Activated CD8-positive, alpha-beta memory T cell treated with anti-CD3 and anti-CD28 coated beads, Interleukin-2, amount 50 U/mL, for 4 hours (primary cell): ENCODE measurements around the gene SMIM22.

ENCODE experiments used
- DNase-seq: peaks from one replicate; pipeline ENCODE4 v3.0.0-alpha.2; 2020

The SMIM22 gene

GRCh38 chr16:4797805-4798252, 2.7 kb downstream of the SMIM22 start:
- DNase-seq: no peak

DNA sequence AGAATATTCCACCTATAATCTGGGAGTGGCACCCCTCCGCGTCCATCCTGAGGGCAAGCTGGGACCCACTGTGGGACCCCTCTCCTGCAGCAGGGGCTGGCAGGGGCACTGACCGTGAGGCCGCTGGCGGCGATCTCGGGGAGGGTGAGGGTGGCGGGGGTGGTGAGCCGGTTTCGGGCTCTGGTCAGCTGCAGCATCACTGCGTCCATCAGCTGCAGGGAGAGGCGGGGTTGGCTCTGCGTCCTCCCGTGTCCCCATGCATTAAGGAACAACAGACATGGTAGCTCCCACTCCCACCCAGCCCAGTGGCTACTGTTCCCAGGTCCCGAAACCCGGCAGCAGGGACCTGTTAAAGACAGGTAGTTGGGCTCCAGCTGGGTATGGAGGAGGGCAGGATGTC, 3.3 kb downstream of the SMIM22 start:
- DNase-seq: no peak

GRCh38 chr16:4799171-4799855, 4.1 kb downstream of the SMIM22 start:
- no peak for DNase-seq

DNA sequence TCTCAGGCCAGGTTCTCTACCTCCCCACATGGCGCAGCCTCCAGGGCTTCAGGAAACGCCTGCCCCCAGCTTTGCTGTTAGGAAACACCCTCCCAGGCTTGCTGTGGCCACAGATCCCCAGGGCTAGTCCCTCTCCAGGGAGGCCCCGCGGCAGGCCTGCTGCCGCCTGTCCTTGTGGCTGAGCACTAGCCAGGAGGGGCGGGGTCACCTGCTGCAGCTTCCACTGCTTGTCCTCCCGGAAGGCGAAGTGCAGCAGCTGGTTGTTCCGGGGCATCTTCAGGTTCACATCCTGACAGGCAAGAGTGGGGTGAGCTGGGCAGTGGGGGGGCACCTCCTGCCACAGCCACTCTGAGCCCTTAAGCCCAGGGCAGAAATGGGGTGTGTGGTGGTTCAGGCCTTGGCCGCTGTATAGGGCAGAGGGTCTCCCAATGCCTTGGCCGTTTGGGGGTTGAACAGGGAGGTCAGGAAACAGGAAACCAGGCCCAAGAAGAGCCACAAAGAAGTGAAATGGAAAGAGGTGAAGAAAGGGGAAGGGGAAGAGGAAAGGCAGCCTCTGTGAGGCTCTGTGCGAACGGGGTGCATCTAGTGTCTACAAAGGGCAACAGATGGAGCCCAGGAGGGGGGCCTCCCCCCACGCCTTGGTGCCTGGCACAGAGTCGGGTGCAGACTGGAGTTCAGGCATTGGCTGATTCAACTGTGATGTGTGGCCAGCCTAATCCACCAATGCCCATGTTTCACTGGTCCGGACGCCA, 5.3 kb downstream of the SMIM22 start:
- no peak for DNase-seq

DNA sequence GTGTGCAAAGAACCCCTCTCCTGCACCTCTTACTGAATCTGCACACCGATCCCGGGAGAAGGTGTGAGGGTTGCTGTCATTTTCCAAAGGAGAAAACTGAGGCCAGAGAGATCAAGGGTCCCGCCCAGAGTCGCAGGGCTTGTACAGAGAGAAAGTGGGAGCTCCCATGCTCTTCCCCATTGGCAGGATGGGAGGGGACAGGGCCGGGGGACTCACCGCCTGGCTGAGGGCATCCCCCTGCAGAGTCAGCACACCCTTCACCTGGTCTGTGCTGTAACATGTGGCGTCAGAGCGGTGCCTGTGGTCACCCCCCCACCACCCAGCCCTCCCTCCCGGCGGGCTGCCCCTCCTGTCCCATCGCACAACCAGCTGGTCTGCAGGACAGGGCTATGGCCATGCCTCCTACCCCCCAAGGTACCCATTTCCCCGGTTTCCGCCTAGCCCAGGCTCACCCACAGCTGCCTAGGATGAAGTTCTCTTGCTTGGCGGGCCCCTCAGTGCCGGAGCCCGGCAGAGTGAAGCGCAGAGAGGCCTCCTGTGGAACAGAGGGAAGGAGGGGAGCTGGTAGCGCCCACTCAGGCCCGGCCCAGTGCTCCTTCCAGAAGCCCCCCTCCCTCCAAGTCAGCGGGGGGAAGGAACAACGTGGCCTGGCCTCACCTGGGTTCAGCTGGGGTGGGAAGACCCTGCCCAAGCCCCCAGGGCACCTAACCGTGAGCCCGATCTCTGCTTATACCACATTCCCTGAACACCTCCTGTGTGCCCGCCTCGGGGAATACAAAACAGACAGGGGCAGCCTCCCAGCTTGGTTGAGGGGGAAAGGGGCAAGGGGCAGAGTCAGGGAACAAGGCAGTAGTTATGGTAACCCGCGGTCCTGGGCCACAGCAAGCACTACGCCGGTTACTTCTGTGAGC, 6.1 kb downstream of the SMIM22 start:
- no peak for DNase-seq

DNA sequence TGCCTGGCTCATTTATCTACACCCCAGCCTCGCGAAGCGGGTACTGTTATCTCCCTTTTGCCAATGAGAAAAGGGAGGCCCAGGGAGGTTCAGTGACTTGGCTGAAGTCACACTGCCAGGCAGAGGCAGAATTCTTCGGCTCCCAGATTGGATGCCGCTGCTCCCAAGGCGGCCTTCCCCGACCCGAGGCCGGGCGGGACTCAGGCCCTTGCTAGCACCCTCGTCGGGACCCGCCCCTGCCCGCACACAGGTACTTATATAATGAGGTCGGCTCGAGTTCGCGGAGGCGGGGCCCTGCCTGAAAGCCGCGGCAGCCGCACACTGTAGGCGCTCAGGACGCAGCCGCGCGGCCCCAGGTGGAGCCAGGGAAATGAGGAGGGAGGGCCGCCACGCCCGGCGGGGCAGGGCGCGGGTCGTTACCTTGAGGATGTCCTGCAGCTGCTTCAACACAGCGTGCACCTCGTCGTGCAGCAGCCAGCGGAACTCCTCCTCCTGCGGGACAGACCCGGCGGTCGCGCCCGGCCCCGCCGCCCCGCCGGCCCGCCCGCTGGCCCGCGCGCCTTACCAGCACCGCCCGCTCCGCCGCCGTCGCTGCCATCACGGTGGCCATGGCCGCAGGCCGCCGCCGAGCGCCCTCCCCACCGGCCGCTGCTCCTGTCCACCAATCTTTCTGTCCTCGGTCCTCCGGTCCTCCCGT, 6.9 kb downstream of the SMIM22 start, which contains the start of gene ROGDI:
Gene ROGDI, minus strand, starts transcription at position 672 of the 697 bp plus-strand sequence. Its CDS starts 62 bp downstream, at position 610.
- DNase-seq: peak; percentile 73

DNA sequence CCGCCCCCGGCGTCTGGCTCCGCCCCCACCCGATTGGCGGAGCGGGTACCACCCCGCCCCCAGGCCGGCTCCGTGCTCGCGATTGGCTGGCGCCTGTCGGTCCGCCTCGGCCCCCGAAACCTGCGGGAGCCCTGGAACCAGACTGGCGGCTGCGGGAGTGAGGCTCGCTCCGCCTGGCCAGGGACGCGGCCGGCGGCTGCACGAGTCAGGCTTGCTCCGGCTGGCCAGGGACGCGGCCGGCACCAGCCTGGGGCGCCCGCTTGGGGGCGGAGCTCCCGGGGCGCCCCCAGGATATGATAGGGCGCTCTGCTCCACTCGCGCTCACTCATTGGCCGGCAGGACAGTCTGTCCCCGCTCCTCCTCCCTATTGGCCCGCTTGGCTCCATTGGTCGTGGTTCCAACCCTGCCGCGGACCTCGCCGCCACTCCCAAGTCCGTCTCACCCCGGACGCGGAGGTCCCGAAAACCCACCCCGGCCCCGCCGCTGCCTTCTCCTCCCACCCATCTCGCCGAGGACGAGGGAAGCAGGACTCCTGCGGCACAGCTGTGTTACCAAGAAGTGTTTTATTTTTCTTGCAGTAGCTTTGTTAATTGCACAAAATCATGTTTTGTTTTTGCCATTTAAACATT, 7.6 kb downstream of the SMIM22 start:
- DNase-seq: peak; percentile 89

- no peak for DNase-seq
Measured at GRCh38 chr16:4803401-4803844, 8.3 kb downstream of the SMIM22 start.

GRCh38 chr16:4803898-4804762, 9.0 kb downstream of the SMIM22 start:
- no peak for DNase-seq

DNA sequence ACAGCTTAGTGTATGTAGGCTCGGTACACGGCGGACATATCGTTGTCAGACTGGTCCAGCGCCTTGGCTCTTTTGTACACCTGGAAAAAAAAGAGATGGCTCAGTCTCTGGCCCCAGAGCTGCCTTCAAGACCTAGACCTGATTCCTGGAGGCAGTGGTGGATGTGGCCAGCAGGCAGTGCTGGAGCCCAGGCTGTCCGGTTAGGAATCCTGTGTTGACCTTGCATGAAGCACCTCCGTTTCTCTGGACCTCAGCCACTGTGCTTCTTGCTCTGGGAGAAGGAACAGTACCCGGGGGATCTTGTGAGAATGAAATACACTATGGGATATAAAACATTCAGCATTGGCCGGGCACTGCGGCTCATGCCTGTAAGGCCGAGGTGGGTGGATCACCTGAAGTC, 10.1 kb downstream of the SMIM22 start:
- DNase-seq: no peak

DNA sequence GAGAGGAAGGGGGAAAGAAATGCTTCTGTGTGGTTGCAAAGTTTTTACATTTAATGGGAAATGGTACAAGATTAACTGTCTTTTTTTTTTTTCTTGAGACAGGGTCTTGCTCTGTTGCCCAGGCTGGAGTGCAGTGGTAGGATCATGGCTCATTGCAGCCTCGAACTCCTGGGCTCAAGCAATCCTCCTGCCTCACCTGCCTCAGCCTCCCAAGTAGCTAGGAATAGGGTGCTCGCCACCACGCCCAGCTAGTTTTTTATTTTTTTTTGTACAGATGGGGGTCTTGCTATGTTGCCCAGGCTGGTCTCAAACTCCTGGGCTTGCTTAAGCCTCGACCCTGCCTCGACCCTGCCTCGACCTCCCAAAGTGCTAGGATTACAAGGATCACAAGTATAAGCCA, 11.1 kb downstream of the SMIM22 start:
- DNase-seq: no peak

GRCh38 chr16:4811242-4811641, 16.1 kb downstream of the SMIM22 start:
- no peak for DNase-seq

- DNase-seq: no peak
Measured at GRCh38 chr16:4811773-4812172, 16.6 kb downstream of the SMIM22 start.

DNA sequence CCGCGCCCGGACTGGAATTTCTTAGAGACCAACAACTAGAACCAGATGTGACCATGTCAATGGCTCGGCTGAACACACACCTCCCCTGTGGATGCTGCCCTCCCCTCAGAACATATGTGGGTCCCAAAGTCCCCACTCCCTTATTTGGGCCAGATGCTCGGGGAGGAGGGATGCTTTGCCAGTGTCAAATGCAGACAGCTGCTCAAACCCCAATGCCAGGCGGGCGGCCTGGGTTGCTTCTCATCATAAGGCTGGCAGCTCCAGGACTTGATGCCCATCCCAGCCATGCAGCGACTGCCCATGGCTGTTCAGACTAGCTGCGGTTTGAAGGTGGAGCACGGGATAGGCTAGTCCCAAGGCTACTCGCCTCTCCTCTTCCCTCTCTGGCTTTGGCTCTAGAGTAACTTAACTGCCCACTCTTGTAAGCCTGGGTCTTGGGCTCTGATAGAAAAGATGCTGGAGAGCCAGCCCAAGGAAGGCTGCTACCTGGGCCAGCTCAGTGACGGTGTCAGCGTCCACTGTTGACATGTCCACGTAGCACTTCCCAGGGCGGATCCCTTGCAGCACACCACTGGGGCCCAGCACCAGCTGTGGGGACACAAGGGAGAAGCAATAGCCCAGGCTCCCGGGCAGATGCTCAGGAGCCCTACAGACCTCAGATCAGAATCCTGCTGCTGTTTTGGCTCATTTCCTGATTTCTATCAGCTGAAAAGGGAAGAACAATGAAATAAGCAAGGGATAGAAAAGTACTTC, 18.3 kb downstream of the SMIM22 start:
- no peak for DNase-seq

DNA sequence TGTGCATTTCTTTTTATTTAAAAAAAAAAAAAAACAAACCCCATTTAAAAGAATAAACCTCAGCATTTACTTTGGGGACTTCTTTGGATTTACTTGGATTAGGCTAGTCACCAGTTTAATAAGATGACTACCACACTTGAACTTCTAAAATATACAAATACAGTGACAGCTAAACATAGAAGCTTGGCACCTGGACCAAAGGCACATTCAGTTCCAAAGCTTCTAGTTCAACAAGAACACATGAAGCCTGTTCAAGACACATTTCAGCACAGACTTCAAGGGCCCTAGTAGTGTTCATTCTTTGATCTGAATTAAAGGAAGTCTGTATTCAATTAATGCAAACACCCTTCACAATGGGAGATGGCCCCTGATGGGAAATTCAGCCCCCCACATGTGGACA, 18.9 kb downstream of the SMIM22 start:
- DNase-seq: no peak

DNA sequence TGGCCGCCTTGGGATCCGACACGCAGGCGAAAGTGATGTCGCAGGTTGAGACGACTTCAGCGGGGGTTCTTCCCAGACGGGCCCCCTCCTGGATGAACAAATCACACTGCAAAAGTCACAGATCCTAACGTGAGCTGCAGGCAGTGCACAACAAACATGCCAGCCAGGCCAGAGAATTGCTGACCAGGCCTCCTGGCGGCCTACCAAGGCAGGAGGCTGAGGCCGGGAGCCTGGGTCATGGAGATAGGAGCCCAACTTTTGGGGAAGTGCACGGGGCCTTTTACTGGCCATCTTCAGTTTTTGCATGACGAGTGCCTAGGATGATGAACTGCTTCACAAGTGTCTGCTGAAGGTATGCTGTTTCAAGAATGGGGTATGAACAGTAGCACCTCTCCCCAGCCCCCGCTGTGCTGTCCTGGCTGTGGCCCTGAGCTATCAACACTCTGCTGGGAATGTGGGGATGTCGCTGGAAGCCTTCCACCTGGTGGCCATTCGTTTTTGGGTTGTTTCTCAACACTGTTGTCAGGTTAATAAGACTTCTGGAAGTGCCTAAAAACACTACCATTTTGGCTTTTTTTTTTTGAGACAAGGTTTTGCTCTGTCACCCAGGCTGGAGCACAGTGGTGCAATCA, 19.5 kb downstream of the SMIM22 start:
- DNase-seq: no peak

GRCh38 chr16:4820652-4821051, 25.5 kb downstream of the SMIM22 start:
- no peak for DNase-seq

DNA sequence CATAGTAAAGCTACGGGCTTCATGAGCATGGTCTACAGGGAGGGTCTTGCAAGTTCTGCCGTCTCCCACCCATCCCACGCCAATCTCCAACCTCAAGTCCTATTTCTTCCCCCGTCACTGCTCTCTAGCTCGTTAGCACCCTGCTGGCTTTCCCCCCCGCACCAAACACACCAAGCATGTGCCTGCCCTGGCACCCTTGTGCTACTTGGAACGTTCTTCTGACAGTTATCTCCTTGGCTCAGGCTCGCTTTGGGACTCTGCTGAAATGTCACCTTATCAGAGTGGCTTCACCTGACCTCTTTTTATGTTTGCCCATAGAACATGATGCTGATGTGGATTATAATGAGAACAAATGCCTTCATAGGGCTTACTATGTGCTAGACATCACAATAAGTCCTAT, 30.0 kb downstream of the SMIM22 start:
- DNase-seq: no peak

DNA sequence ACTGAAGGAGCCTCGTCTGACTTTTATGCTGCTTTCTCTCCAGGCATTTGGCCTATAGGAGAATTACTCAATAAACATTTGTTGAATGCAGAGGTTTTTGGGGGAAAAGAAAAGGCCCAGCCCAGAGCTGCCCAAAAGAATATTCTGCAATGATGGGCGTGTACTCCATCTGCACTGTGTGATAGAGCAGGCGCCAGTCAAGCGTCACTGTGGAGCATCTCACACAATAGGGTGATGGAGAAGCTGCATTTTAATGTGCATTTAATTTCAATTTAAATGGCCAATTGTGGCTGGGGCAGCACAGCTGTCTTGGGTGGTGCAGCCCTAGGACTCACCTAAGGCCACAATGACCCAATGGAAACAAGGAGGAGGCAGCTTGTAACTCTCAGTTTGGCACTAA, 31.4 kb downstream of the SMIM22 start:
- DNase-seq: no peak

DNA sequence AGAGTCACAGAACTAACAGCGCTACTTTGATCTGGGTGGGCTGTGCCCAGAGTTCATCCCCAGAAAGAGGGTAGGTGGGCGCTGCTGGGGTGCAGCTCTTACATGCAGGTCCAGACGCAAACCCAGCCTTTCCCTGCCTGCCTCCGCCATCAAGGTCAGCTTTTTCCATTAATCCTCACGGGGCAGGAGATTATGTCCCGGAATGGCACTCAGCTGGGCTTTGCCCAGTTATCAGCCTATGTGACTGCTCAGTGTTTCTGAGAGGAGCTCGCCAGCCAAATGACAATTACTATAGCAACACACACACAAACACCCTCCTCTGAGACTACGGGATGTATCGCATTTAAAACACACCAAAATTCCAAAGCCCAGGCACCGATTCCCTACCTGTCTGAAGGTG, 31.8 kb downstream of the SMIM22 start:
- no peak for DNase-seq
